ENCODE measurements around the gene ATP6V0C. TPM values are rescaled to one million over a fixed set of nuclear protein-coding genes. Genes with fewer than 3 reads are reported as not detected.
A peak's percentile ranks its signal among the peaks of the same experiment; 100 is the strongest.

ATP6V0C gene
- total RNA-seq, 4 donors from 2014 or later: 63.1 to 218 (median 126) TPM

- WGBS, 2 donors: 0% methylated on average over 40 to 56 of the region's 100 CpGs
- no peak for DNase-seq (ENCODE audit: low spot score in 2 of 2)
- intact Hi-C loops (cut with DNase I; ENCODE audit: low total_unique reads): no loop called here
- H3K4me3 ChIP-seq (ENCODE audit: low read depth, poor library complexity, severe bottlenecking): peak overlapping the region; percentile 51
- TF ChIP-seq CTCF (IDR thresholded peaks at IDR 0.05): no peak
- peak in 1 of 2 donors; percentile 64 for TF ChIP-seq POLR2A (IDR thresholded peaks at IDR 0.05)
Observed at GRCh38 chr16:2473999-2474876, 39.5 kb upstream of the ATP6V0C start.

- WGBS, 2 donors: 0 to 4% methylated on average over 3 to 5 of the region's 77 CpGs
- peak; percentile 71 to 95 for DNase-seq (ENCODE audit: low spot score in 2 of 2)
- TF ChIP-seq POLR2A (IDR thresholded peaks at IDR 0.05): no peak
- TF ChIP-seq CTCF (IDR thresholded peaks at IDR 0.05): no peak
- peak within 1 kb of the TSS; percentile 51 for H3K4me3 ChIP-seq (ENCODE audit: low read depth, poor library complexity, severe bottlenecking)
- intact Hi-C loops (cut with DNase I; ENCODE audit: low total_unique reads): no loop called here
Observed at GRCh38 chr16:2474877-2475412, 38.8 kb upstream of the ATP6V0C start, which contains the start of gene TBC1D24. Gene TBC1D24 (plus strand): TSS chr16:2475127. CDS start chr16:2496149, 21,022 bp downstream.

- intact Hi-C loops (cut with DNase I; ENCODE audit: low total_unique reads): no loop called here
- TF ChIP-seq CTCF (IDR thresholded peaks at IDR 0.05) (no peak), POLR2A (IDR thresholded peaks at IDR 0.05) (no peak)
- 20 to 38% methylated on average over 15 to 31 of the region's 55 CpGs for WGBS, 2 donors
- no peak for DNase-seq (ENCODE audit: low spot score in 2 of 2)
- peak overlapping the region; percentile 51 for H3K4me3 ChIP-seq (ENCODE audit: low read depth, poor library complexity, severe bottlenecking)
Observed at GRCh38 chr16:2475413-2476344, 38.1 kb upstream of the ATP6V0C start.

DNA sequence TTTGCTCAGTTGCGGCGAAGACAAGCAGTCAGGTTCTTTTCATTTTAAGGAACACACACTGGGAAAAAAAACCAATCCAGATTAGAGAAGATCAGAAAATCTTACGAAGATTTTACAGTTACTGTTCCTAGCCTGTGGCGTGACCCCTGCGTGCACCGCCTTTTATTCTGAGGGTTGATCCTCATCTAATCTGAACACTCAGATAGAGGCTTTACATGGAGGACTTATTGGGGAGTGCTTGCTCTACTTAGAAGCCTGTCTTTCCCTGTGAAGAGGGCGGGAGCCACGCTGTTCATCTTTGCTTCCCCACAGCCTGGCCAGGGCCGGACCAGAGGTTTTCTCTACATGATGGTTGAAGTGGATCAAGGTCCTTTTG is 37.4 kb upstream of the ATP6V0C start:
- H3K4me3 ChIP-seq (ENCODE audit: low read depth, poor library complexity, severe bottlenecking): no peak overlapping the region
- no peak for DNase-seq (ENCODE audit: low spot score in 2 of 2)
- intact Hi-C loops (cut with DNase I; ENCODE audit: low total_unique reads): no loop called here
- TF ChIP-seq POLR2A (IDR thresholded peaks at IDR 0.05): no peak
- no peak for TF ChIP-seq CTCF (IDR thresholded peaks at IDR 0.05)
- WGBS, 2 donors: 82 to 94% methylated on average over 9 of the region's 9 CpGs

GRCh38 chr16:2476741-2477140 is 37.0 kb upstream of the ATP6V0C start:
- H3K4me3 ChIP-seq (ENCODE audit: low read depth, poor library complexity, severe bottlenecking): no peak overlapping the region
- 81 to 84% methylated on average over 3 of the region's 3 CpGs for WGBS, 2 donors
- intact Hi-C loops (cut with DNase I; ENCODE audit: low total_unique reads): no loop called here
- TF ChIP-seq POLR2A (IDR thresholded peaks at IDR 0.05): no peak
- DNase-seq (ENCODE audit: low spot score in 2 of 2): no peak
